Hepatocyte (in vitro differentiated cells): ENCODE results near the gene C10orf62.

Experiments
- CTCF ChIP-seq: fragments of 200-600 bp; sonication (generic); IDR thresholded peaks from 2 replicates; pipeline ENCODE4 v1.5.1; 2016; ENCODE audit warnings: antibody characterized with exemption, mild to moderate bottlenecking; ENCODE audit not compliant: poor library complexity
- EZH2 ChIP-seq: fragments of 200-600 bp; sonication (generic); IDR thresholded peaks from 2 replicates; pipeline ENCODE4 v1.6.1; 2016; ENCODE audit warnings: antibody characterized with exemption, mild to moderate bottlenecking, borderline replicate concordance
- EZH2phosphoT487 ChIP-seq: fragments of 200-600 bp; sonication (generic); IDR thresholded peaks from one replicate; pipeline ENCODE4 v1.6.1; 2018; ENCODE audit warnings: antibody characterized with exemption, mild to moderate bottlenecking, low read depth, moderate library complexity; ENCODE audit not compliant: unreplicated experiment, severe bottlenecking

- TF ChIP-seq CTCF (no peak), EZH2 (no peak), EZH2phosphoT487 (no peak)
Observed at GRCh38 chr10:97608991-97609561, 19.6 kb downstream of the C10orf62 start.
